GM18511 (cell line): Measurements from ENCODE around the gene DSCAML1.

ENCODE experiments used
- ATAC-seq: cut with Tn5 transposase; IDR thresholded peaks from one replicate; pipeline ENCODE4 v1.9.1; 2021; ENCODE audit warnings: mild to moderate bottlenecking, moderate library complexity; ENCODE audit not compliant: unreplicated experiment

DSCAML1 gene

DNA sequence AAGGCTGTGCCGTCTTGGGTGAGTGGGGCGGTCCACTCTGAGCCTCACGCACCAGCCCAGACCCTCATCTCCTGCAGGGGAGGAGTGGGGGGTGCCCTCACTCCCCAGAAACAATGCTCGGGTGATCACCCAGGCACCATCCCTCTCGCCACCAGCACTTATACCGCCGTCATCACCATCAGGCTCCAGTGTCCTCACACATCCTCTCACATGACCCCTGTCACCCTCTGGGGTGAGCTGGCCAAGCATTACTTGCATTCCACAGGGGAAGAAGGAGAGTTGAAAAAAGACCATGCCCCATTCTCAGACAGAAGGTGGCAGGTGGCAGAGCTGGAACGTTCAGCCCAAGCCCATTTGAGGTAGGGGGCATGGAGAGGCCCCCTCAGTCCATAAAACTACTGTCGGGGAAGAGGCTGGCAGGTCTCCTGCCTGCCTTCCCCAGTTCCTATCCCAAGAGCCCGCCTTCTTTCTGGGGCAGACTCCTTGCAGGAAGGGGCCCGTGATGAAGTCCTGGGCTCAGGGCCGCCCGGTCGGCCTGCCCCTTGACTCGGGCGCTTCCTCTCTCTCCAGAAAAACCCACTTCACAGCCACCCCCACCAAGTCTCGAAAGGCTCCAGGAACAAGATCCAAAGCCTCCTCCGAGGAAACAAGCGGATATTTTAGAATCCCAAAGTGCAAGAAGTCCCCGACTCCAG, 153.3 kb downstream of the DSCAML1 start:
- ATAC-seq: no peak

DNA sequence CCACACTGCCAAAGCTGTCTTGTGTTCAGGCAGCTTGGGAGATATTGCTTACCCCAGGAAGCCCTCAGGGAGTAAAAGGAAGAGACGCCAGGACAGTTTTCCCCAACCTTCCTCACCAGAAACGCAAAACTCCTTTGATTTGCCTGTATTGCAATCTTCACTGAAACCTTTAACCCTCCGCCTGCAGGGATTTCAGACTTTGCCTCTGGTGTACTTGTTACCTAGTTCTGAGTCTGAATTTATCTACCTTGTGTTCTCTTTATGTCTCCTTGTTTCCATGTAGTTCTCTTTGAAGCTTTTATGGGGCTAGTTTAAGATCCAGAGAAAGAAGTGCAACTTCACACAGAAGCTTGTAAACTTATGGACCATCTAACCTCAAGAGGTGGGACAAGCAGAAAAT, 154.2 kb downstream of the DSCAML1 start:
- no peak for ATAC-seq

DNA sequence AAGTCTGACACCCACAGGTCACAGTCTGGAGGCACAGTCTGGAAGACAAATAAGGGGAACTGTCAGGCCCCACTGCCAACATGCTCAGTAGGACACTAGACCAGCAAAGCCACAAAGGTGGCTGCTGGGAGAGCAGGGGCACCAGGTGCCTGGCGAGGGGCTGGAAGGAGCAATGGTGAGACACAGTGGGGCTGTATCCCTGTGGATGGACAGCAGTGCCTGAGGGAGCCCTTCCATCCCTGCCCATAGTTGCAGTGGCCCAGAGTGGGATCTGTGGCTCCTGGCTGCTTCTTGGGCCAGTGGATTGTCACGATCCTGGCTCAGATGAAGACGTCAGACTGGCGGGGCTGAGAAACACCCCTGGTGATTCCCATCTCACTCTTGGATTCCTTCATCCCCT, 154.6 kb downstream of the DSCAML1 start:
- ATAC-seq: no peak

DNA sequence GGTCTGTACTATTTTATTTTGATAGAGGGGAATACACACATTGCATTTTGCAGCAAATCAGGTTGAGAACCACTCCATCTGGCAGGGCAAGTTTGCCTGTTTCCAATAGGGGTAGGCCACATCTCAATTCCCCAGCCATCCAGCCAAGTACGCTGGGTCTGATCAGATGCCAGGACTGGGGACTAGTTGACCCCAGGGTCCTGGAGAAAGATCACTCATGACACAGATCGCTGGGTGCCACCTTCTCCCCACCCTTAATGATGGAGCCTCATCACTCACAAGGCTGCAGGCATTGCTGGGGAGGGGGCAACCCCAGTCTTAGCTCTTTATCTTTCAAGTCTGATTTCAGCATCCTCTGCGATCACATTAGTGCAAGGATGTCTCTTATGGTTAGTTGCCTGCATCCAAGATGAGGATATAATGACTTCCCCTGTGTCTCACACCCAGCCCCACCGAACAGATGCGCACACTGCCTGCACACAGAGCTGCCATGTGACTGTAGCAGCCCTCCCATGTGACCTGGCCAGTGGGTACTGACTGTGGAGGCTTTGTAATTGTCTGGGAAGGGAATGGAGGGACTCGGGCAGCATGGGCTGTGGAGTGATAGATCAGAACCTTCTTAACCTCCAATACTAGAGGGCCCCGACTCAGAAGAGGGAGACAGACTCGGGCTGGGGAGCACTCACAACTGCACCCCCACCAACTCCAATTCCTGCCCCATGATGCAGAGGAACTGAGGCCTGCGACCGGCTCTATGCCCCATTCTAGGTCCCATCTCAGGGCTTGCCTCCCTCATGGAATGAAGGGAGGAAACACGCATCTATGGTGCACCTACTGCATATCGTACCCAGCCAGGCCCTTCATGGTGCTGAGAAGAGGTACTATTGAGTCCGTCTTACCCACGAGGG, 155.8 kb downstream of the DSCAML1 start:
- no peak for ATAC-seq

DNA sequence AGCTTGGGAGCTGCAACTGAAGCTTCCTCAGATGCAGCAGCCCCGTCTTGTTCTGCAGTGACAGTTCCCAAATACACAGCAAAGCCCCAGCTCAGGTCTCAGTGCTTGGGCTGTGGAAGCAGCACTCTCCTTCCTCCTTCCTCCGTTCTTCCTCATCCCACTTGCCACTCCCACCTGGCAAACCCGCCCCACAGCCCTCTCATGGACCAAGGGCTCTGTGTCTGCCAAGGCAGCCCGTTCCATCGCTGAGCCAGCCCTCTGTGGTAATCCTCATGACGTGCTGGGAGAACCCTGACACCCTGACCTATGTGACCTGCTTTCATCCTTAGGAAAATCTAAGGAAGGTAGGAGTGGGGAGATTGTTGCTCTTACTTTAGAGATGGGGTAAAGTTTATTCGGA, 157.0 kb downstream of the DSCAML1 start:
- no peak for ATAC-seq

DNA sequence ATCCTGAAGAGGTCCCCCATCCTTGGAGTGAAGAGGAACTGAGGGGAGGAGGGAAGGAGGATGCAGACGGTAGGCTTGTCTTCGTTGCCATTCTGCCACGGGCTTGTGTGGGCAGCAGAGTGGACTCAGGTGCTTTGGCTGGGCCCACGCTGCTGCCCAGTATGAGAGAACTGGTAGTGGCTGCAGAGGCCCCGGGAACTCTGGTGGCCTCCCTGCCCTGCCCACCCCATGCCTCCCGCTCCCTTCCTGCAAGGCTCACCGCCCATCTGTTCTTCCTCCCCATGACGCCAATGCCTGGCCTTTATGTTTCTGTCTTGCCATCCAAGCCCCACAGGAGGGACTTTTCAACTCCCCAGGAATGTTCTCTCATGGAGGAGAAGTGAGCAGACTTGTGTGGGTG, 157.4 kb downstream of the DSCAML1 start:
- no peak for ATAC-seq

DNA sequence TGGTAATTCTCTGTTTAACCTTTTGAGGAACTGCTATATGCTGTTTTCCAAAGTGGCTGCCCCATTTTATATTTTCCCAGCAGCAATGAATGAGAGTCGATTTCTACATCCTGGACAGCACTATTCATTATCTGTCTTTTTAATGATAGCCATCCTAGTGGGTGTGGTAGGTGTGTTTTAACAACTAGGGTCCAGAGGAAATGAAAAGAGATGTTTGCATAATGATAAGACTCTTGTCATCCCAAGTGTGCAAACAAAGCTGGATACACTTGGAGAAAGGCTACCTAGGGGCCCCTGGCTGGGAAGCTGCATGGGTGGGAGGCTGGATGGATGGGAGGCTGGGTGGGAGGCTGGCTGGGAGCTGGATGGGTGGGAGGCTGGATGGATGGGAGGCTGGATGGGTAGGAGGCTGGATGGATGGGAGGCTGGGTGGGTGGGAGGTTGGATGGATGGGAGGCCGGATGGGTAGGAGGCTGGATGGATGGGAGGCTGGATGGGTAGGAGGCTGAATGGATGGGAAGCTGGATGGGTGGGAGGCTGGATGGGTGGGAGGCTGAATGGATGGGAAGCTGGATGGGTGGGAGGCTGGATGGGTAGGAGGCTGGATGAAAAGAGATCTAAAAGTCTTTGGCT, 158.0 kb downstream of the DSCAML1 start:
- no peak for ATAC-seq

DNA sequence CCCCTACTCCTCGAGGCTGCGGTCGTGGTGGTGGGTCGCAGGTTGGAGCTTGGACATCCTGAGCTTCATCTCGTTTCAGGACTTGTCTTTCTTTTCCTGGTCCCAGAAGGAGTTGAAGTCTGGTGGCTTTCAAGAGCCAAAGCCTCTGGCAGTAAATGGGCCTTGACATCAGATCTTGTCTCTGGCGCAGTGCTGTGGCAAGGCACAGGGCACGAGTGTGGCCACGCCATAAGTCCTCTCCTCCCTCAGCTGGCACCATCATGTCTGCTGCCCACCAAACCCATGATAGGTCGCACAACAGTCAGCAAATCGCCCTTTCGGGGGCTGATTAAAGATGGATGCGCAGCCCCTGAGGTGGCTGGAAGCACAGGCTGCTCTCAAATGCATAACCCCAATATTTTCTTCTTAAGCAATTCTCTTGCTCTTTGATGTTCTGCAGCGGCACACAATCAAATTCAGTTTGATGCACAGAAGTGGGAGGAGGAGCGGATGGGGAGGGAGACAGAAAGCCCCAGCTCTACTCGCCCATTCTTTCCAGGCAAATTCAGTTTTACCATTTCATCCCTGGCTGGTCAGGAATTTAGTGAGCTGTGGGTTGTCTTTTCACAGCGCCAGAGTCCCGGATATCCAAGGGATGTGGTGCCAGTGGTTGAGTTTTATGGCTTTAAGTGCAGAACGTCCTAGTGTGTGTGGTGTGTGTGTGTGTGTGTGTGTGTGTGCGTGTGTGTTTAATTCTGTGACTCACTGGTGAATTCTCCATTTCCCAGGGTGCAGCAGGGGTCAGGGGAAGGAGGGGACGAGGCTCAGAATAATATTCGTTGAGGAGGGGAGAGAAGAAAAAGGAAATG, 162.0 kb downstream of the DSCAML1 start:
- ATAC-seq: no peak

DNA sequence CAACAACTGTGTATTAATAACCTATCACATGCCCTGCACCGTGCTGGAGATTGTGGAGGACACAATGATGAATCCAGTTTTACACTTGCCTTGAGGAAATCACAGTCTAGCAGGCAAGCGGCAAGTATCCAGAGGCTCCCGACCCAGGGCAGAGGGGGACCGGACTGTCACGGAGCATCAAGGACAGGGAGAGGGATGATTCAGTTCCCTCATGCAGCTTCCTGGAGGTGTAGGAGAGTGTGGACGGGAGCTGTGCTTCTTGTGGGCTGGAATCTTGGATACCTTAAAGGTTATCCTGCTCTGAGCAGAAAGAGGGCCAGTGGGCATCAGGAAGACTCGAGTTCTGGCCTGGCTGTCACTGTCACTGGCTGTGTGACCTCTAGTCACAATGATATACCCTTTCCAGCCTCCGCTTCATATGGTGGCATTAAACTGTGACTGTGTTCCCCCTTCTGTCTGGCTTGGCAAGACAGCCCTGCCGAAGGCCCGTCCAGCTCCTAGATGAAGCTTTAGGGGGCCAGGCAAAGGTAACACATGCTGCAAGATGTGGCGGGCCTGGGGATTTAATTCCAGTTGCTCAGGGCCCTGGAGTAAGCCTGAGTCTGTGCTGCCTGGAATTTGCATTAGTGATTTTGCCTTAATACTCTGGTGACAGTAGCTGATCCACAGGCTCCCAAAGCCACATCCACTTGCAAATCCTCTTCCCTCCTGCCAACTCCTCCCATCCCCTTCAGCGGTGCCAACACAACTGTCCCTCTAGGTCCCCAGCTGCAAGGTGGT, 162.8 kb downstream of the DSCAML1 start:
- ATAC-seq: no peak

DNA sequence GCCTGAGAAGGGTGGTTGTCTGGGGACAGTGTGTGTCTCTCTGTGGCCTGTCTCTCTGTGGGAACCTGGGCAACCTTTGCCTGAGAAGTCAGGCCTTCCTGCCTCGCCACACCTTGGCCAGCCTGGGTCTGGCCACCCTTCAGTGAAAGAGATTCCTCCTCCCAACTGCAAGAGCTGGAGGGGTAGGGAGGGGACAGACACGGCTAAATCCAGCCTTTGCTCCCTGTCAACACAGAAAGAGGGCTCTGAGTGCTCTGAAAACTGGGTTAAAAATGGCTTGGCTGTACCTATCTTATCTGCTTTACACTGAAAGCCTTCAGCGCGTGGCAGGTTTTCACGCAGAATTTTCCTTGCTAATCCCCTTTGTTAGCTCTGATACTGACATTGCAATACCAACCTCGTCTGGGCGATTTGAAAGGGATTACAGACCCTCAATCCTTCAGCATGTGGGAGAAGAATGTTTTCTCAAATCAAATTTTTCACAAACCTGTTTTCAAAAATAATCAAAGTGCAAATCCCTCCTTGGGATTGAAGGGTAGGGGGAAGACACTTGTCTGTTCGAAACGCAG, 163.7 kb downstream of the DSCAML1 start:
- ATAC-seq: no peak

DNA sequence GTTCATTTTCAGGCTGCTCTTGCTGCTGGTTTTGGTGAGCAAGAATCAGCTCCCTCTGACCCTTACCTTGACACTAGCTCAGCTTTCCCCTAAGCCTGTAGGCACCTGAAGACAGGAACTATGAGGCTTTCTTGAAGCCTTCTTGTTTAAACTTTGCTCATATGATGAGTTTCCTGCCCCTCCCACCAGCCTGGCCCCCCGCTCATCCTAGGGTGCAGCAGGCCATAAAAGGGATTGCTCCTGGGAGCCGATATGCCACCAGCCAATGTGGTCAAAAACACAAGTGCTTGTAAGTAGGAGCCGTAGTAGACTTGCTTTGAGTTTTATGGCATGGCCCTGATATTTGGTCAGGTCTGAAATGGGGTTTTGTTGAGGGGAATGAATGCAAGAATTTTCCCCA, 164.7 kb downstream of the DSCAML1 start:
- no peak for ATAC-seq

DNA sequence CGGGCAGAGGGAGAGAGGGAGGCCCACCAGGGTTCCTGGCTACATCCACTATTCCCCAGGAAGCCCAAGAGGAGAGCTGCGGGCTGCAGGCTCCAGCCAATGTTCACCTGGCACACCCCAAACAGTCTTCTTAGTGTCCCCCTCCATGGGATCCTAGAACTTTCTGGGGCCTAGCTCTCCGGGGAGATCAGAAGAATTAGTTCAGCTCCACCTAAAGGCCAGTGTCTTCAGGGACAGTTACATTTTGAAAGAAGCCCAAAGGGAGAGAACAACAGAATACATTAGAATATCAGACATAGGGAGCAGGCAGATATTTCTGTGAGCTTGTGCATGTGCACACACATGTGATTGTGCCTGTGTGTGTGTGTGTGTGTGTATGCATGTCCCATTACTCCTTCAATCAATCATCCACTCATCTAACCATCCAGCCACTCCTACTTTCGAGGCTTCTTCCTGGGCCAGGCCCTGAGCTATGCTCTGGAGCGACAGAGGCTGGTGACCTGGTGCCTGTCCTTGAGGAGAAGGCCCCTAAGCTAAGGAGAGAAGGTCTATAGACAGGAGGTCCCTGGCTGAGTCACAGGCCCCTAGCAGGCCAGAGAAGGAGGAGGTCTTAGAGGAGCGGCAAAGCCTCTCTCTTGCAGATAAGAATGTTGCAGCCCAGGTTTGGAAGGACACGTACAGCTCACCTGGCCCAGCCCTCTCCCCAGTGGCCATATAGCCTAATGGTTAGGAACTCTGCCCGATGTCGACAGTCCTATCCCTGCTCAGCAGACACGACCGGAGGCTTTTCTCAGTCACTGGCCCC, 165.5 kb downstream of the DSCAML1 start:
- ATAC-seq: no peak

DNA sequence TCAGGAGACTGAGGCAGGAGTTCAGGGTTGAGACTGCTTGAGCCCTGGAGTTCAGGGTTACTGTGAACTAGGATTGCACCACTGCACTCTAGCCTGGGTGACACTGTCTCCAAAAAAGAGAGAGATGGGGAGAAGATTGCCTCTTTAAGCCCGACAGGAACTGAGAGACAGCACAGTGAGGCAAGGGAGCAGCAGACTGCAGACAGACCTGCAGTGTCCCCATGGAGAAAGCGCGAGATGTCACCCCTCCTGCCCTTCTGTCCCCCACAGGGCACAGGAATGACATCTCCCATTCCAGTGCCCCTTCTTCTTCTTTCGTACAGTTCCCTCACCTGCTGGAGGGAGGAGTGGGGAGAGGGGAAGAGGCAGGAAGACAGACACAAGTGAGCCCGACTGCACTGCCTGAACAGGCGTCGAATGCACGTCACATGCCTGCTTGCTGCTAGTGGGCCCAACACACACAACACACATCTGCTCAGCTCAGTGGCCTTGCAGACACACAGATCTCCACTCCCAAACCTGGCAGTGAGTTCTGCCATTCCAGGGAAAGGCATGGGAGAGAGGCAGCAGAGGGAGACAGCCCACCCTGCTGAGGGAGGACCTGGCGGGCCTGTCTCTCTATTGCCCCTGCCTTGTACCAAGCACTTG, 167.0 kb downstream of the DSCAML1 start:
- ATAC-seq: no peak

DNA sequence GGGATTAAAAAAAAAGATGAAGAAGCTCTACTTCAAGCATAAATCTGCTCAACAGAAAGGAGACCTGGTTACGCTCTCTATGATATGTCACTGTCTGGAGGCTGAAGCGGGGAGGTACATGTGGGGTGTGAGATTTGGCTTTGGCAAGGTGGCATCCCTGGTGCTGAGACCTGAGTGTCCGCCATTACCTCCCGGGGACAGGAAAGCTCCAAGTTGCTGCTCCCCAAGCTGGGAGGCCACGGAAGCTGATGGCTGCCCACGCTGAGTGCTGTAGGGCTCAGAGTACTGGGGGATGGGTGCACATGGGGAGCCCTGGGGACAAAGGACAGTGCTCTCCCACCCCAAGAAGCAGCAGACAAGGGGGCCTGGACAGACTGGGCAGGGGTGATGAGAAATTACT, 167.9 kb downstream of the DSCAML1 start:
- no peak for ATAC-seq

DNA sequence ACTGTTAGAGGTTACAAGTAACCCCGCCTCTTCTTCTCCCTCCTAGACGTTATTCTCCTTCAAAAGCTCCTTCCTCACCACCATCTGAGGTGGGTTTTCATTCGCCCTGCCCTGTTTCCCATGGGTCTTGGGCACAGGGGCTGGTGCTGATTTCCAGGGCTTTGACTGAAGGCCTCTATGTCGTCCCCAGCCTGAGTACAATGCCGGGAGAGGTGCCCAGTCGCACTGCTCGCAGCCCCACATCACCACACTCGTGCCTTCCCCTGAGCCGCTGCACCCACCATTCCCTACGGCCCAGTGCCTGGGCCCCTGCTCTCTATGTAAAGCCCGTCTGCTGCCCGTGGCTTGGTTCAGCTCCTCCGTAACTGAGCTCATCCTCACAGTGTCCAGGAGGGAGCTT, 169.8 kb downstream of the DSCAML1 start:
- ATAC-seq: no peak

DNA sequence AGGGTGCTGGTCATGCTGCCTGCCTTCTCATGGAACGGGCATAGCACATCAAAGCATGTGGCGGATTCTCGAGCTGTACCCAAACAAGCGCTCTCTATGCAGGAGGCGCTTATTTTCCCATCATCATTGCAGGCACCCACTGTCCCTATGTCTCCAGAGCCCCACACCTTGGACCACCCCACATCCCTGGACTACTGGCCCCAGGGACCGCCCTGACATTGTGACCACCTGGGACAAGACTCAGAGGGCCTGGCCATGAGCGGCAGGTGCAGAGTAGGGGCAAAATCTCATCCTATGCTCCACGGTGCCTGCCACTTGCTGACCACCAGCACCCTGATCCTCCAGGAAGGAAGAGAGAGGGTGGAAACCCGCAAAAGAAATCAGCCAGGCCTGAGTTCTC, 170.4 kb downstream of the DSCAML1 start:
- no peak for ATAC-seq

DNA sequence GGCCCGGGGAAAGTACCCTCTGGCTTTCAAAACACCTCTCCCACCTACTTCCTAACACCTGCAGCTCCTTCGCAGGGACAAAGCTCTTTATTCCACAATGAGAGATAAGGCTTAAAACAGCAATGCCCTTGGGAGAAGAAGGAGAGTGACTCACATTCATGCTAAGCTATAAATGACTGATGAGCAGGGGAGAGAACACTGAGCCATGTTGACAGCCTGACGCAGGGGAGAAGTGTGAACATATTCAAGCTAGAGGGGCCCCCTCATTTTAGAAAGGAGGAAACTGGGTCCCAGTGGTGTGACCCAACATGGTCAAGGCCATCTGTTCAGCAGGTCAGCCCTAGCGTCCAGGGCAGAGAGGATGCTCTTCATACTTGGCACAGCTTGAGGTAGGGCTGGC, 171.8 kb downstream of the DSCAML1 start:
- ATAC-seq: no peak

DNA sequence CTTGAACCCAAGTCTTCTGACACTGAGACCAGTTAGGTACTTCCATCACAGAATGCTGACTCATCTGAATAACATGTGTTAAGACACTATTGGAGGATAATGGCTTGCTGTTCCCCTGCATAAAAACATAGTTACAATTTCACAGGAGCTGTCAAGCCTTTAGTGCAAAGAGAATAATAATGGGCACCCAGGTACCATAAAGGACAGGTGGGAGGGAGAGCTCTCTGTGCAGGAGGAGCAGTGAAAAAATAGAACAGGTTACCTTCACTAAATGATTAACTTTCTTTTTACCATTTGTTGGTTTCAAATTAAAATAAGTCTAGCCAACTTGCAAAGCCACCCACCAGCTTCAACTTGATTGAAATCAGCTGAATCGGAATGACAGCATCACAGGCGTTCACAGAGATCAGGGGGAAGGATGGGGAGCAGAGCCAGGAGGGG, 173.2 kb downstream of the DSCAML1 start:
- no peak for ATAC-seq
